NCI-H446 treated with DMSO at 0.1 percent for 48 hours (cell line): ENCODE data around the gene LRGUK.
A peak's percentile ranks its signal among the peaks of the same experiment; 100 is the strongest.
"Not testable (repeated sequence)": the region's sequence is repeated elsewhere in the genome, so short reads cannot be mapped to it uniquely, and the experiment has no call there.

Experiments used
- DNase-seq: peaks from one replicate; lab custom pipeline; 2025; lab: John Stamatoyannopoulos, UW

The LRGUK gene

GRCh38 chr7:134246761-134247160 lies 119.6 kb downstream of the LRGUK start:
- no peak for DNase-seq

GRCh38 chr7:134248196-134248595 lies 121.1 kb downstream of the LRGUK start:
- DNase-seq, result no peak

GRCh38 chr7:134254311-134254710 lies 127.2 kb downstream of the LRGUK start:
- no peak for DNase-seq

- peak; percentile 49 for DNase-seq
These were observed 128.7 kb downstream of the LRGUK start for GRCh38 chr7:134255814-134256213.

GRCh38 chr7:134262322-134262721 lies 135.2 kb downstream of the LRGUK start:
- no peak for DNase-seq

DNA sequence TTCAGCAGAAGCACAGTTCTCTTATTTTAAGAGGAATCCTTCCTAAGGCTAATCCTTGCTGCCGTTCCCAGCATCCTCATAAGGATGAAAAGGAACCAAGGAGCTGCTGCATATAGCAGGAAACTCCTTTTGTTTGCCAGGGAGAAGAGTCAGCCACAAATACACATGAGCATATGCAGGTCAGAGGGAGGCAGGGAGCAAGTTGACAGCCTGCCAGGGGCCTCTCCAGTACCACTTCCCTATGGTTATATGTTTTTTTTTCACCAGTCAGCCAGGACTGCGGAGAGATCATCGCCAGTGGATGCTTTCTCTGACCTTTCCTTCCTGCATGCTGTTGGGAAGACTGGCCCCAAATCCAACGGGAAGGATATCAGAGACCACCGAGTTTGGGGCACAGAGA lies 149.8 kb downstream of the LRGUK start:
- DNase-seq, result no peak

DNA sequence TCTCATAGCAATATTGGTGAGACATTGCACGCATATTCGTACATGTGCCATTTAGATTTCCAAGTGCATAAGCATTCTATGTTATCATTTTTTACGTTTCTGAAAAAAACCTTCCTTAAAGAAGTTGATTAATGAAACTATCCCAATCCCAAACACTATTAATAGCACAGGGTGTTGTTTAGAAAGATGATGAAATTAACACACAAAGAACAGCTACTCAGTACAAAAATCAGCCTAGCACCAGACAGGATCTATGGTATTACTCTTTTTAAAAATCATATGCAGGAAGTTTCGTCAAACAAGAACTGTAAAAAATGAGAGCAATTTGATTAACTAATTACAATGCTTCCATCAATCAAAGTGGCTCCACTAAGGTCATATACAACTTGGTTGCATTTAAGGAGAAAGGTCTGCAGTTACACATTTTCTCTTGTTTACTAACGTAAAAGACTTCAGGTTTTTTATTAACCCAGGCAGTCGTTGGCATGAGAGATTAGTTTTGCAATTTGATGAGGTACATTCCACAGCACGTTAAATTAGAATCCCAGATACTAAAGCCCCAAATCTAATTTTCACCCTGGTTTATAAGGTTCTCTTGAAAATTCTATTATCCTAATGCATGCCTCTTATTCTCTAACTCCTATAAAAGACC lies 151.5 kb downstream of the LRGUK start:
- no peak for DNase-seq

DNA sequence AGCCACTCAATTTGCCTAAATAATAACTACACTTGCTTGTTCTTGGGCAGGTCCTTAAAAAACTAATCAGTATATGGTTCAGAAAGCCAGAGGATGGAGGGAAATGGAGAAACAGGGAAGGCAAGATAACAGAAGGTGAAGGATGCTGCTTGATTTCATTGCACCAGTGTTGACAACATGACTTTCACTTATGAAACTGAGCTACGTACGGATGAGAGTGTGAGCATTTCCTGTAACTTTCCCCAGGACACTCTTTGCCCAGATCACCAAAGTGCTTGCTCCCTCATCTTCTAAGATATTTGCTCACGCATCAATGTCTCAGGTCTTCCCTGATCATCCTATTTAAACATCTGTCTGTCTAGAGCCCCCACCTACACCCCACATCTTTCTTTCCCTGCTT lies 152.2 kb downstream of the LRGUK start:
- no peak for DNase-seq

- no peak for DNase-seq
These were observed 152.8 kb downstream of the LRGUK start for GRCh38 chr7:134279898-134280297.

- DNase-seq, result no peak
These were observed 153.4 kb downstream of the LRGUK start for GRCh38 chr7:134280508-134280907.

DNA sequence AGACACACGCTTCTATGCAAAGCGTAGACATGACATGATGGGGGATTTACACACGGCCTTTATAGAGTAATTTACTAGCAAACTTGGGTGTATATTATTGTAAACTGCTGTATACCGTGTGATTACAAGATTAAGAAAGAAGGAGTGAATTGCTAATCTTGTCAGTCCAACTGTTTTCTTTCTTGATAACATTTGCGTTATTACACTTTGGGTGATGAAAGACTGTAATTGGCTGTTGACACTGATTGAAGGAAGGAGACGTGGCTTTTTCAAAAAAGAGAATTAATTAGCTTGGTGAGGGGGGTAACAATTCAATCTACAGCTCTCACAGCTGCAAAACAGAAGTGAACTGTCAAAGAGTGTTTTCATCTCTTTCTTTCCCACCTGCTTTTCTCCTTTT lies 156.9 kb downstream of the LRGUK start:
- no peak for DNase-seq

- no peak for DNase-seq
These were observed 157.8 kb downstream of the LRGUK start for GRCh38 chr7:134284952-134285351.

GRCh38 chr7:134287916-134288659 lies 160.9 kb downstream of the LRGUK start:
- no peak for DNase-seq

DNA sequence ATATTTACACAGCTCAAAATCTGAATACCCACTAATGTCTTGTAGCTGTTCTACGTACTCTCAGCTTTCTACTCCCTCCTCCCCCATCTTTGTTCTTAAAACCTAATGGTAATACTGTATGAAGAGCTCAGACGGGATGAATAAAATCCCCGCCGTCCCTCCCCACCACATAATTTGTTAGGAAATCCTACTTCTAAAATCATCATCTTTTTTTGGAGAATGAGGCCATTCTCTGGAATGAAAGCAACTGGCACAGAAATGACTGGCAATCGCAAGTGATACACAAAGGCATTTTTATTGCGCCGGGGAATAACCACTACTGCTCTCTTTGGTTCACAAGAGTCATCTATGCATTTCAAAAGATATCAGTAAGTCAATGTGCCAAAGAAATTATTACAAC lies 162.3 kb downstream of the LRGUK start:
- no peak for DNase-seq

GRCh38 chr7:134289841-134290240 lies 162.7 kb downstream of the LRGUK start:
- no peak for DNase-seq

DNA sequence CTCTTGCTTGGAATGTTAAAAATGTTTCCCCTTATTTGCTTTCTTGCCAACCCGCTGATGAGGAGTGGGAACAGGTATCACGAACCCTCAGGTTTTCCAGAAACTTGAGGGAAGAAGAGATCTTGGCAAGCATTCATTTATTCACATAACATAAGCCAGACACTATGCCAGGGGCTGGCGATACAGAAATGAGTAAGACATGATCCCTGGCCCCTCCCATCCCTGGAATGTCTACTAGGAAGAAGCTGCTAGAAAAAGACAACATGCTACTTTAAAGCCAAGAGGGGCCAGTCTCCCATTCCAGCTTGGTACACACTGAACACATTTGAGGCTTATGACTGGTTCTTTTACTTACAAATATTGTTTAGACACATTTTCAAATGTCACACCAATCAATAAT lies 163.1 kb downstream of the LRGUK start:
- no peak for DNase-seq

DNA sequence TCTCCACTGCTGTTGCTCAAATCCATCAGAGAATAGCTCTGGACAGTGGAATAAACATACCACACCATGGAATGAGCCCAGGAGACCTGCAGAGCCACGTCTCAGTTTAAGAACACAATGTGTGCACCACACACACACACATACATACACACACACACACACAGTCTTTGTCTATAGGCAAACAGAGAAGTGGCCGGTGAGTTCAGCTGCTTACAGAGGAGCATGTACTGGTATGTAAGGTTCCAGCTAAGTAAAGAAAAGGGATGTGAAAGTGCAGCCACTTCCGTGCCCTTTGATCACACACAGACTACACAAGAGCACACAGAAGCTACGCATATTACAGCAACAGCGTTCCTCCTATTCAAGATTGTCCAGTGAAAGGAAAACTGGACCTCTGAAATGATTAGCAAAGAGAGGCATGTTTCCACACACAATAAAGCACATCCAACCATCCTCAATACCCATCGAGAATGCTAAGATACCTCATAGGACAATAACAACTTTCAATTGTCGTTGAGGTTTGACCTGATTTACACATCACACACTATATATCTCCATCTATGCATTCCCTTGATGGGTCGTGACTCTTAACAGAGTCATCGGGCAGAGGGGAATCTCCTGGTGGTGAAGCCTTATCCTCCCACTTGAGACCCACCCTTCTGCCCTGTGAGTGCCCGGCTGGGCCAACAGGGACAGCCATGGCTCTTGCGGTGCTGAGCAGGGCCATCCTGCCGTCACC lies 166.0 kb downstream of the LRGUK start:
- no peak for DNase-seq

GRCh38 chr7:134295982-134296381 lies 168.8 kb downstream of the LRGUK start:
- DNase-seq, result not testable (repeated sequence)

DNA sequence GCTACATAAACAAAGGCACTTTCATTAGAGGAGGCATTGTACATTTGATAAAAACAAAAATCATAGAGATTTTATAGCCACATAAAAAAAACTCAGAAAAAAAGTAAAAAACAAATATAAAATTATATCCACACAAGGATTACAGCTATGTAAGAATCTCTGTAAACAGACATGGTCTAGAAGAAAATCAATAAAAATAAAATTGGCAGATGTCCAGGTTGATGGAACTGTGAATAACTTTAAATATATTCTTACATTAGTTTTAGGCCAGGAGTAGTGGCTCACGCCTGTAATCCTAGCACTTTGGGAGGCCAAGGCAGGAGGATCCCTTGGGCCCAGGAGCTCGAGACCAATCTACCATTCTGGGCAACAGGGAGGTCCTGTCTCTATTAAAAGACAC lies 170.3 kb downstream of the LRGUK start:
- DNase-seq, result no peak

DNA sequence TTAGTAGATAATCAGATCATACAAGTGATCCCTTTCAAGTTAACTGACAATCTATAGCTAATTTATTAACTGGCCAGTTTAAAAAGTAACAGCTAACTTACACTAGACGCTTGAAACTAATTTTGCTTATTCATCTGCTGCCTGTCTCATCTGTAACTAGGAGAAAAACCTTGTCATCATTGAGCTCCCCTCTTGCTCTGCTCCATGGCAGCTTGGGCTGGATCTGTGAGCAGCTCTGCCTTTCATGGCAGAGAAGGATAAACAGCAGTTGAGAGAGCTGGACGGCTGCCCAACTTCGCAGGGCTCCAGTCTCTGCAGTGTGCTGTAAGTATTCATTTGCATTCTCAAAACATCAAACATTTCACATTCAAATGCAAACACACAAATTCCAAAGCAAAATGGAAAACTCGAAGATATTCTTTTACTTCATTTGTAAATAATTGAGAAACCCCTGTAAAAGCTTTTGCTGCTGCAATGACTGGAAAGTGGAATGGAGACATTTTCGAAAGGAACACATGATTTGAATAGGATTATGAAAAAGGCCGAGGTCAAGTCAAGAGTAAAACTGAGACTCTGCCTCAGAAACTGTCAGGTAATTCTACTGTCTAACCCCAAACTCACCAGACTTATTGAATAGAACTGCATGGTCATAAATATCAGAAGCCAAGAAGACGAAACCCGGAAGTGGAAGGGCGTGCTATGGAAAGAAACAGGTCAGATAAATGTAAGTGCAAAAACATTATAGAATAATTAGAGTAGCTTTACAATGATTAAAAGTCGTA lies 172.0 kb downstream of the LRGUK start:
- peak; percentile 10 for DNase-seq

GRCh38 chr7:134300988-134301387 lies 173.8 kb downstream of the LRGUK start:
- DNase-seq, result no peak

- DNase-seq, result peak; percentile 19
These were observed 174.5 kb downstream of the LRGUK start for GRCh38 chr7:134301592-134301991.
